ENCODE measurements around the gene FHIP1A.

The FHIP1A gene

GRCh38 chr4:151455212-151455611 is 46.2 kb downstream of the FHIP1A start:
- DNase-seq (ENCODE audit: low read depth in 2 of 2, low spot score in 1 of 2), result no peak

DNA sequence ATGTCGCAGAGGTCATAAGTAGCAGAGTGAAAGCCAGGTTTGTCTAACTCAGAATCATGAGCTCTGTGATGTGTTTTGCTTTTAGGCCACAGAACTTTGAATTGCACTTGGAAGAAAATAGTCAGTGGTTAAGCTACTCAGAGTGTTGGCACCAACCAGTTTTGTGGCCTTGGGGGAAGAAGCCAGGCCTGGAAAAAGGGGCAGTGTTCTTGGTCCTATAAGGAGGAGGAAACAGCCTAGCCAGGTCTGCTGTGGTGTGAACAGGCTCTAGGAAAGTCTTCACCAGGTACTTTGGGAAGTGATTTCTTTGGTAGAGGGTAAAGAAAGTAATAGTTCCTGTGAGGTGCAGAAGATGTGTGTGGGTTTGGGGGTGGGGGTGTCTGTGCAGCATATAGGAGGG is 49.2 kb downstream of the FHIP1A start:
- DNase-seq (ENCODE audit: low read depth in 2 of 2, low spot score in 1 of 2), result no peak

All from stimulated activated CD8-positive, alpha-beta memory T cell treated with anti-CD3 and anti-CD28 coated beads, Interleukin-4, amount 100 ng/mL, for 1 hour (primary cell).